Measurements from ENCODE around the gene GLTP.
"Not testable (repeated sequence)": the region's sequence is repeated elsewhere in the genome, so short reads cannot be mapped to it uniquely, and the experiment has no call there.

GLTP gene

GRCh38 chr12:109902891-109903418, 22.6 kb upstream of the GLTP start:
- no peak for DNase-seq (ENCODE audit: low spot score)

GRCh38 chr12:109900752-109901580, 20.6 kb upstream of the GLTP start:
- peak; percentile 57 for DNase-seq (ENCODE audit: low spot score)

GRCh38 chr12:109899783-109900751, 19.7 kb upstream of the GLTP start, which contains the start of gene TCHP:
Gene TCHP (plus strand): TSS chr12:109900274. CDS start chr12:109903027, 2,753 bp downstream.
- DNase-seq (ENCODE audit: low spot score): peak; percentile 93

- DNase-seq (ENCODE audit: low spot score): not testable (repeated sequence)
These were observed 19.0 kb upstream of the GLTP start for GRCh38 chr12:109899345-109899744.

GRCh38 chr12:109897029-109897428, 16.7 kb upstream of the GLTP start:
- DNase-seq (ENCODE audit: low spot score): no peak

GRCh38 chr12:109896188-109896587, 15.8 kb upstream of the GLTP start:
- DNase-seq (ENCODE audit: low spot score): no peak

- no peak for DNase-seq (ENCODE audit: low spot score)
These were observed 14.6 kb upstream of the GLTP start for GRCh38 chr12:109894939-109895338.

GRCh38 chr12:109893261-109893995, 13.1 kb upstream of the GLTP start:
- no peak for DNase-seq (ENCODE audit: low spot score)

GRCh38 chr12:109892748-109893147, 12.4 kb upstream of the GLTP start:
- DNase-seq (ENCODE audit: low spot score): no peak

- no peak for DNase-seq (ENCODE audit: low spot score)
These were observed 11.9 kb upstream of the GLTP start for GRCh38 chr12:109892165-109892715.

- DNase-seq (ENCODE audit: low spot score): not testable (repeated sequence)
These were observed 11.4 kb upstream of the GLTP start for GRCh38 chr12:109891731-109892130.

GRCh38 chr12:109890620-109891170, 10.4 kb upstream of the GLTP start:
- DNase-seq (ENCODE audit: low spot score): no peak

GRCh38 chr12:109888179-109889020, 8.1 kb upstream of the GLTP start:
- DNase-seq (ENCODE audit: low spot score): peak; percentile 82

- DNase-seq (ENCODE audit: low spot score): no peak
These were observed 5.3 kb upstream of the GLTP start for GRCh38 chr12:109885616-109886015.

- no peak for DNase-seq (ENCODE audit: low spot score)
These were observed 3.1 kb upstream of the GLTP start for GRCh38 chr12:109883461-109883860.

GRCh38 chr12:109881752-109882151, 1.4 kb upstream of the GLTP start:
- DNase-seq (ENCODE audit: low spot score): no peak

GRCh38 chr12:109880938-109881337, 597 bp upstream of the GLTP start:
- DNase-seq (ENCODE audit: low spot score): no peak

- no peak for DNase-seq (ENCODE audit: low spot score)
These were observed 844 bp downstream of the GLTP start for GRCh38 chr12:109879351-109880042.

- no peak for DNase-seq (ENCODE audit: low spot score)
These were observed 1.6 kb downstream of the GLTP start for GRCh38 chr12:109878749-109879148.

GRCh38 chr12:109878247-109878625, 2.1 kb downstream of the GLTP start:
- DNase-seq (ENCODE audit: low spot score): no peak
